GM23338 (cell line): ENCODE results near the gene FLRT2. TPM values are rescaled to one million over a fixed set of nuclear protein-coding genes. Genes with fewer than 3 reads are reported as not detected.

Source experiments
- ATAC-seq: fragments of 200-7000 bp; cut with Tn5 transposase; 3 replicates; pipeline ENCODE4 v1.9.1; 2020
- DNase-seq: peaks from one replicate; pipeline ENCODE4 v3.0.0-alpha.2; 2015; ENCODE audit warnings: low spot score
- H2AFZ ChIP-seq: fragments of 200-600 bp; sonication (generic); 2 replicates; pipeline ENCODE4 v1.8.0; 2016; ENCODE audit warnings: antibody characterized with exemption, mild to moderate bottlenecking, moderate library complexity
- H3F3A ChIP-seq: fragments of 200-600 bp; sonication (generic); replicated peaks from 2 replicates; pipeline ENCODE4 v1.8.0; 2017; ENCODE audit warnings: antibody characterized with exemption, mixed run types, low read depth
- H3K27ac ChIP-seq: fragments of 200-600 bp; sonication (generic); 2 replicates; pipeline ENCODE4 v1.6.1; 2016; ENCODE audit warnings: low read depth
- H3K27me3 ChIP-seq: fragments of 200-600 bp; sonication (generic); 2 replicates; pipeline ENCODE4 v1.8.0; 2016; ENCODE audit warnings: mild to moderate bottlenecking, mixed run types, moderate library complexity; ENCODE audit not compliant: insufficient read depth
- H3K36me3 ChIP-seq: fragments of 200-600 bp; sonication (generic); 2 replicates; pipeline ENCODE4 v1.8.0; 2016; ENCODE audit warnings: mild to moderate bottlenecking; ENCODE audit not compliant: insufficient read depth
- H3K4me1 ChIP-seq: fragments of 200-600 bp; sonication (generic); 2 replicates; pipeline ENCODE4 v1.8.0; 2016; ENCODE audit warnings: mild to moderate bottlenecking, moderate library complexity; ENCODE audit not compliant: insufficient read depth
- H3K4me2 ChIP-seq: fragments of 200-600 bp; sonication (generic); 2 replicates; pipeline ENCODE4 v1.7.1; 2017; ENCODE audit warnings: mixed run types
- H3K4me3 ChIP-seq: fragments of 200-600 bp; sonication (generic); 2 replicates; pipeline ENCODE4 v1.6.1; 2016; ENCODE audit warnings: mixed run types
- H3K79me2 ChIP-seq: fragments of 200-600 bp; sonication (generic); replicated peaks from 2 replicates; pipeline ENCODE4 v1.8.0; 2017; ENCODE audit warnings: mild to moderate bottlenecking; ENCODE audit not compliant: insufficient read depth
- H3K9me2 ChIP-seq: fragments of 200-600 bp; sonication (generic); 2 replicates; pipeline ENCODE4 v1.8.0; 2017; ENCODE audit not compliant: insufficient read depth
- H4K20me1 ChIP-seq: fragments of 200-600 bp; sonication (generic); replicated peaks from 2 replicates; pipeline ENCODE4 v1.8.0; 2017; ENCODE audit warnings: mild to moderate bottlenecking; ENCODE audit not compliant: insufficient read depth
- H3K27ac Mint-ChIP-seq: 2 replicates; pipeline ENCODE4 v1.8.0; 2020; ENCODE audit warnings: inconsistent platforms, mild to moderate bottlenecking, moderate library complexity, mixed read lengths
- H3K27me3 Mint-ChIP-seq: 3 replicates; pipeline ENCODE4 v1.8.0; 2022; ENCODE audit warnings: low read depth, mild to moderate bottlenecking, moderate library complexity, mixed read lengths, inconsistent platforms; ENCODE audit not compliant: insufficient read depth, poor library complexity
- H3K36me3 Mint-ChIP-seq: 3 replicates; pipeline ENCODE4 v1.8.0; 2021; ENCODE audit warnings: low read depth, mild to moderate bottlenecking, inconsistent platforms, moderate library complexity, mixed read lengths
- H3K4me1 Mint-ChIP-seq: 3 replicates; pipeline ENCODE4 v1.8.0; 2020; ENCODE audit warnings: mild to moderate bottlenecking, inconsistent platforms, mixed read lengths
- H3K4me3 Mint-ChIP-seq: 3 replicates; pipeline ENCODE4 v1.8.0; 2021; ENCODE audit warnings: moderate library complexity, mild to moderate bottlenecking, inconsistent platforms, mixed read lengths
- H3K9me3 Mint-ChIP-seq: 3 replicates; pipeline ENCODE4 v1.8.0; 2020; ENCODE audit warnings: moderate library complexity, mild to moderate bottlenecking, inconsistent platforms, mixed read lengths
- CREB1 ChIP-seq: fragments of 250-450 bp; sonication (Bioruptor Pico); IDR thresholded peaks from 2 replicates; pipeline ENCODE4 v1.5.0; 2020; ENCODE audit warnings: low read depth, mild to moderate bottlenecking, moderate library complexity
- CTCF ChIP-seq, 2 experiments: fragments of 200-600 bp in 1 of 2; sonication (generic) in 1 of 2; conservative IDR thresholded peaks; 2 replicates each; pipeline versions ENCODE4 v1.5.1 to v1.6.1; 2016 to 2017; ENCODE audit warnings: antibody characterized with exemption in 2 of 2, low read depth in 2 of 2, mild to moderate bottlenecking in 2 of 2, moderate library complexity in 1 of 2
- ETS1 ChIP-seq: IDR thresholded peaks from 2 replicates; pipeline ENCODE4 v1.6.1; 2016; ENCODE audit warnings: antibody characterized with exemption
- EZH2 ChIP-seq: fragments of 200-600 bp; sonication (generic); IDR thresholded peaks from one replicate; pipeline ENCODE4 v1.8.0; 2017; ENCODE audit warnings: antibody characterized with exemption, mild to moderate bottlenecking, low read depth; ENCODE audit not compliant: unreplicated experiment
- EZH2phosphoT487 ChIP-seq: fragments of 200-600 bp; sonication (generic); IDR thresholded peaks from one replicate; pipeline ENCODE4 v1.8.1; 2018; ENCODE audit warnings: antibody characterized with exemption; ENCODE audit not compliant: unreplicated experiment
- JUNB ChIP-seq: IDR thresholded peaks from one replicate; pipeline ENCODE4 v1.6.1; 2016; ENCODE audit warnings: antibody characterized with exemption; ENCODE audit not compliant: unreplicated experiment
- NANOG ChIP-seq: IDR thresholded peaks from 2 replicates; pipeline ENCODE4 v1.6.1; 2016; ENCODE audit warnings: antibody characterized with exemption, borderline replicate concordance
- POLR2AphosphoS5 ChIP-seq: IDR thresholded peaks from 2 replicates; pipeline ENCODE4 v1.6.1; 2016; ENCODE audit warnings: antibody characterized with exemption, low read depth
- REST ChIP-seq: IDR thresholded peaks from one replicate; pipeline ENCODE4 v1.6.1; 2018; ENCODE audit warnings: antibody characterized with exemption; ENCODE audit not compliant: unreplicated experiment
- STAT1 ChIP-seq: IDR thresholded peaks from one replicate; pipeline ENCODE4 v1.6.1; 2016; ENCODE audit warnings: antibody characterized with exemption; ENCODE audit not compliant: unreplicated experiment
- ZNF114 ChIP-seq: fragments of 250-450 bp; sonication (Bioruptor Pico); IDR thresholded peaks from 2 replicates; pipeline ENCODE4 v1.5.0; 2020; ENCODE audit warnings: mild to moderate bottlenecking, moderate library complexity
- ZNF331 ChIP-seq: fragments of 250-450 bp; sonication (Bioruptor Pico); IDR thresholded peaks from 2 replicates; pipeline ENCODE4 v1.5.0; 2020; ENCODE audit warnings: low read depth, mild to moderate bottlenecking, moderate library complexity
- ZNF462 ChIP-seq: fragments of 250-450 bp; sonication (Bioruptor Pico); IDR thresholded peaks from 2 replicates; pipeline ENCODE4 v1.5.0; 2020; ENCODE audit warnings: mild to moderate bottlenecking, moderate library complexity
- polyA plus RNA-seq: library from polyadenylated mRNA; unstranded; fragments of >200 nt; fragmentation: Nextera tagmentation; extraction: Ambion mirVana; gene quantifications from 2 replicates; pipeline ENCODE4 v1.2.1, GENCODE V29; 2016
- total RNA-seq: library from RNA; depleted of rRNA; stranded (reverse); fragments of >200 nt; shearing (Covaris generic); gene quantifications from 2 replicates; pipeline ENCODE4 v1.2.3, GENCODE V29; 2014

Gene FLRT2
- total and polyA plus RNA-seq, 2 experiments from 2014 or later: 4.3 to 7.4 TPM

- Mint-ChIP-seq H3K4me3 (no peak overlapping the region), H3K36me3 (peaks cover 2% of the 10 kb centered on the region; the same call in 1 of the 3 replicates), H3K9me3 (no peaks in the 10 kb centered on the region; the same call in 2 of the 3 replicates), H3K27ac (no peak overlapping the region), H3K27me3 (no peaks in the 10 kb centered on the region), H3K4me1 (peaks cover 30% of the 10 kb centered on the region; the same call in 2 of the 3 replicates)
- Histone ChIP-seq H3K4me3 (no peak overlapping the region), H3K27ac (no peak overlapping the region), H3K36me3 (no peaks in the 10 kb centered on the region), H3F3A (no peaks in the 10 kb centered on the region), H4K20me1 (no peaks in the 10 kb centered on the region), H3K9me2 (peaks cover under 1% of the 10 kb centered on the region; the same call in 1 of the 2 replicates), H3K79me2 (no peaks in the 10 kb centered on the region), H3K27me3 (no peaks in the 10 kb centered on the region), H3K4me2 (no peak overlapping the region), H3K4me1 (peaks cover 18% of the 10 kb centered on the region), H2AFZ (no peak overlapping the region; the same call in 1 of the 2 replicates)
- no peak for DNase-seq
- no peak for ATAC-seq
- TF ChIP-seq NANOG (no peak), ZNF114 (CRISPR knock-in tag) (no peak), JUNB (no peak), CREB1 (CRISPR knock-in tag) (no peak), ZNF462 (CRISPR knock-in tag) (no peak), ETS1 (no peak), POLR2AphosphoS5 (no peak), EZH2 (no peak), ZNF331 (CRISPR knock-in tag) (no peak), STAT1 (no peak), REST (no peak), EZH2phosphoT487 (no peak), CTCF (conservative IDR thresholded peaks at IDR 0.05; ENCODE audit: low read depth in 2 of 2) (no peak)
Measured at GRCh38 chr14:85616386-85616885, 86.5 kb downstream of the FLRT2 start.
